Mesothelial cell of epicardium (in vitro differentiated cells): ENCODE measurements around the gene BLCAP. TPM values are rescaled to one million over a fixed set of nuclear protein-coding genes. Genes with fewer than 3 reads are reported as not detected.
"Not testable (repeated sequence)": the region's sequence is repeated elsewhere in the genome, so short reads cannot be mapped to it uniquely, and the experiment has no call there.

Source experiments
- DNase-seq, 2 experiments: peaks; one replicate each; pipeline ENCODE4 v3.0.0; 2021; ENCODE audit warnings: low spot score in 2 of 2; ENCODE audit not compliant: unreplicated experiment in 2 of 2
- H3K27ac Mint-ChIP-seq: 2 replicates; pipeline ENCODE4 v1.8.0; 2021; ENCODE audit warnings: mixed read lengths
- H3K27me3 Mint-ChIP-seq: 2 replicates; pipeline ENCODE4 v1.8.0; 2021; ENCODE audit warnings: low read depth, mixed read lengths
- H3K36me3 Mint-ChIP-seq: 2 replicates; pipeline ENCODE4 v1.8.0; 2021; ENCODE audit warnings: mixed read lengths
- H3K4me1 Mint-ChIP-seq: 2 replicates; pipeline ENCODE4 v1.8.0; 2021; ENCODE audit warnings: mixed read lengths
- H3K4me3 Mint-ChIP-seq: 2 replicates; pipeline ENCODE4 v1.8.0; 2021; ENCODE audit warnings: mild to moderate bottlenecking, moderate library complexity, mixed read lengths
- H3K9me3 Mint-ChIP-seq: 2 replicates; pipeline ENCODE4 v1.8.0; 2021; ENCODE audit warnings: mixed read lengths
- total RNA-seq: library from RNA; stranded (reverse); gene quantifications from 3 replicates; pipeline ENCODE4 v1.2.1, GENCODE V29; 2021
- TF ChIP-seq, protein P1 (sequence below): fragments of 200-600 bp; sonication (generic); IDR thresholded peaks from one replicate; pipeline ENCODE4 v1.5.0; 2021; ENCODE audit warnings: antibody characterized with exemption; ENCODE audit not compliant: unreplicated experiment

Gene BLCAP, protein sequence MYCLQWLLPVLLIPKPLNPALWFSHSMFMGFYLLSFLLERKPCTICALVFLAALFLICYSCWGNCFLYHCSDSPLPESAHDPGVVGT
- total RNA-seq: 71.7 to 76.2 TPM (median 72.7 TPM) in 3 replicates

DNA sequence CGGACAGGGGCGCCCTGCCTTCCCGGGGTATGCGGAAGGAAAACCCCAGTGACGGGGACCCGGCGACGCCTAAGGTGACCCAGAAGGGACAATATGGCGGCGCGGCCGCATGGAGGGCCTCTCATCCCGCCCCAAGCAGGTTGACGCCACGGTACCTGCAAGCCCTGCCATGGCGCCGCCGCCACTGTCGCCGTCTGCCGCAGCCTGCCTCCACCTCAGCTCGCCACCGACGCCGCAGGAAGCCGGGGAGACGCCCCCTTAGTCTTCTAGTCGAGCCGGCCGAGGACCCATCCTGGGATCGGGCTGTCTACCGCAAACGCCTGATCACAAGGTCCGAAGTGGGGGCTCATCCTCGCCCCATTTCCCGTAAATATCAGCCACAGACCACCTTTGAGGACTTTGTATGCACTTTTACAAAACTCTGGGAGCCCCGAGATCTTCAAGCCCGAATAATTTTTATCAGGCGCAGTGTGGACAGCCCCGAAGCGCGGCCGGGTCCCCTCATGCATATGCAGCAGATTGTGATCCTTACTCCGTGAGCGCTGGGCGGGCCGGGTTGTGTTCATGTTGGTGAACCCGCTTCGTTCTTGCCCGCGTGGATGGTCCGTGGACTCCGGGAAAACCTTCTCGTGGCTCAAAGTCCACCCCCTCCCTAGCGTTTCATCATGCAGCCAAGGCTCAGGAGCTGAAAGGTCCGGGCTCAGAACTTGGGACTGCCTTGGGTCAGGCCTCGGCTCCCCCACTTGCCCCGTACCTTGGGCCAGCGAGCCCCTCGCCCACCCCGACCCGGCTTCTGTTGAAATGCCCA lies at the start of gene BLCAP:
TSS of gene BLCAP (minus strand) at position 239 of the 808 bp plus-strand sequence. CDS start 8,702 bp downstream, outside the sequence.
- Mint-ChIP-seq H3K27ac (peak within 1 kb of the TSS; percentile 100), H3K36me3 (peaks cover 4% of the 10 kb centered on the region), H3K4me1 (peaks cover 40% of the 10 kb centered on the region), H3K9me3 (no peaks in the 10 kb centered on the region), H3K4me3 (peak within 1 kb of the TSS; percentile 92), H3K27me3 (no peaks in the 10 kb centered on the region)
- DNase-seq: peak; percentile 77 to 89
- TF ChIP-seq, protein P1, sequence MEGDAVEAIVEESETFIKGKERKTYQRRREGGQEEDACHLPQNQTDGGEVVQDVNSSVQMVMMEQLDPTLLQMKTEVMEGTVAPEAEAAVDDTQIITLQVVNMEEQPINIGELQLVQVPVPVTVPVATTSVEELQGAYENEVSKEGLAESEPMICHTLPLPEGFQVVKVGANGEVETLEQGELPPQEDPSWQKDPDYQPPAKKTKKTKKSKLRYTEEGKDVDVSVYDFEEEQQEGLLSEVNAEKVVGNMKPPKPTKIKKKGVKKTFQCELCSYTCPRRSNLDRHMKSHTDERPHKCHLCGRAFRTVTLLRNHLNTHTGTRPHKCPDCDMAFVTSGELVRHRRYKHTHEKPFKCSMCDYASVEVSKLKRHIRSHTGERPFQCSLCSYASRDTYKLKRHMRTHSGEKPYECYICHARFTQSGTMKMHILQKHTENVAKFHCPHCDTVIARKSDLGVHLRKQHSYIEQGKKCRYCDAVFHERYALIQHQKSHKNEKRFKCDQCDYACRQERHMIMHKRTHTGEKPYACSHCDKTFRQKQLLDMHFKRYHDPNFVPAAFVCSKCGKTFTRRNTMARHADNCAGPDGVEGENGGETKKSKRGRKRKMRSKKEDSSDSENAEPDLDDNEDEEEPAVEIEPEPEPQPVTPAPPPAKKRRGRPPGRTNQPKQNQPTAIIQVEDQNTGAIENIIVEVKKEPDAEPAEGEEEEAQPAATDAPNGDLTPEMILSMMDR: no peak

DNA sequence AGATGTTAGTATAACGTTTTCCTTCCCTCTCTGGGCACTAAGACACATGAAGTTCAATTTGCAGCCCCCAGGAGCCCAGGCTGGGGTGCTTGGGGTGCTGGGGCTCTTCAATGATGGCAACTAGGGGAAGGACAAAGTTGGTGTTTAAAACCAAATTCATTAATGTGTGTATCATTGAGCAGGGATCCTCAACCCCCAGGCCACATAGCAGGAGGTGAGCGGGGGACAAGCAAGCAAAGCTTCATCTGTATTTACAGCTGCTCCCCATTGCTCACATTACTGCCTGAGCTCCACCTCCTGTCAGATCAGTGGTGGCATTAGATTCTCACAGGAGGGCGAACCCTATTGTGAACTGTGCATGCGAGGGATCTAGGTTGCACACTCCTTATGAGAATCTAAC lies 49.8 kb upstream of the BLCAP start:
- DNase-seq, H3K27ac Mint-ChIP-seq, H3K36me3 Mint-ChIP-seq, H3K4me1 Mint-ChIP-seq, H3K9me3 Mint-ChIP-seq, H3K4me3 Mint-ChIP-seq: not testable (repeated sequence)
- H3K27me3 Mint-ChIP-seq: peaks cover 55% of the 10 kb centered on the region

DNA sequence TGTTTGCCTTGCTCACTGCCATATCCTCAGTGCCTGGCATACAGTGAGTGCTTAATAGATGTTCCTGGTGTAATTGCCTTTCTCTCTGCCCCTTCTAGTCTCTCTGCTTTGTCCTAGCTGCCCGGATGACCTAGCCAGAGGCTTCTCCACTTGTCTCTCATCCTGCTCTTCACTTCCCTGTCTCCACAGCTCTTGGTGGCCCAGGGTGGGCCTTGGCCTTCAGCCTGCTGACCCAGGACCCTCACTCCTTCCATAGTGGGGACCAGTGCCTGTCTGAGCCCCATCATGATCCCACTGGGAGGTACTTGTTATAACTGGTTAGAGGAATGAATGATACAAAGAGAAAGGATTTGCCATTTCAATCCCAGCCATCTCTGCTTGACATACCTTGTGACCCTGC lies 49.2 kb upstream of the BLCAP start:
- TF ChIP-seq, protein P1: no peak
- Mint-ChIP-seq H3K4me1 (no peaks in the 10 kb centered on the region), H3K27me3 (peaks cover 55% of the 10 kb centered on the region), H3K9me3 (no peaks in the 10 kb centered on the region), H3K4me3 (no peak overlapping the region), H3K36me3 (no peaks in the 10 kb centered on the region), H3K27ac (no peak overlapping the region)
- DNase-seq: no peak

DNA sequence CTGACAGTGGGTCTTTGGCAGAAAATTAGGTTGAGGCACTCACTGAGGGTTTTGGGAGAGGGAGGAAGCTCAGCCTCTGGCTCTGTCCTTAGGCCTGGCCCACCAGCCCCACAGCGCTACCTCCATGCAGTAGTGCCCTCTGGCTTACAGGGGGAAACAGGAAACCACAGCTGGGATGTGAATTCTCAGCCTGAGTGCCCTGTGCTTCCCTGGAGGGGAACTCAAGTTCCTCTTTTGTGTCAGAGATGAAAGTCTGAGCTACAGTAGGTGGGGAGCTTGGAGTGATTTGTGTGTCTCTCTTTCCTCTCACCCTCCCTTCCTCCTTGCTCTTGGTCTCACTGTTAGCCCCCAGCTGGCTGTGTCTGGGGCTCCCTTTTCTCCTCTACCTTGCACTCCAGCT lies 48.2 kb upstream of the BLCAP start:
- TF ChIP-seq, protein P1: no peak
- no peak for DNase-seq
- H3K4me3 Mint-ChIP-seq: no peak overlapping the region
- H3K27ac Mint-ChIP-seq: no peak overlapping the region
- H3K9me3 Mint-ChIP-seq: no peaks in the 10 kb centered on the region
- peaks cover 59% of the 10 kb centered on the region for H3K27me3 Mint-ChIP-seq
- H3K36me3 Mint-ChIP-seq: no peaks in the 10 kb centered on the region
- no peaks in the 10 kb centered on the region for H3K4me1 Mint-ChIP-seq

DNA sequence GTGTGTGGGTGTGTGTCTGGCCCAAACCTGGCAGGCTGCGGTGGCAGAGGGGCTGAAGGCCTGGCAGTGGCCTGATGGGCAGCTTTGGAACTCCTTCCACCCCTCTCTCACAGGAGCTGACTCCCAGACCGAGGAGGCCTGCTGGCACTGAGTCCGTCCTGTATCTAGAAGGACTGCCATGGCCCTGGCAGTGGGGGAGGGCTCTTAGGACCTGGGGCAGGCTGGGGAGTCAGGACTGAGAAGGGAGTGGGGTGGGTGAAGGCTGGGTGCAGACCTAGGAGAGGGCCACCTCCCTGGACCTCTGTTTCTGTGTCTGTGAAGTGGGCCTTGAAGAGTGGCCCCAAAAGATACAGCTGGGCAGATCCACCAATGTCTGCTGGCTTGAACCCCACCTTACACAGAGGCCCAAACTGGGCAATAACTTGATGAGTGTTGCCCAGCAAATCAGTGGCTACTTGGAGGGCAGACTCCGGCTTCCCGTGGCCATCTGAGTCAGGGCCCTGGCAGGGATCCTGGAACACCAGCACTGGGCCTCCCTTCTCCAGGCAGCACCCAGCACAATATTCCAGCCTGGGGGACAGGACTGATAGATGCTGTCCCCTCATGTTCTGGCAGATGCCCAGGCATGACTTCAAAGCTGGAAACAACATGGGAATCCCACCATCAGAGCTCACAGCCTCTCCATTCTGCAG lies 46.7 kb upstream of the BLCAP start:
- Mint-ChIP-seq H3K27me3 (peaks cover 54% of the 10 kb centered on the region), H3K4me1 (no peaks in the 10 kb centered on the region), H3K4me3 (no peak overlapping the region), H3K9me3 (no peaks in the 10 kb centered on the region), H3K36me3 (no peaks in the 10 kb centered on the region), H3K27ac (no peak overlapping the region)
- DNase-seq: no peak
- TF ChIP-seq, protein P1: no peak
